NCI-H2196 (cell line): ENCODE results near the gene NELFB.

ENCODE experiments used
- DNase-seq: peaks from one replicate; lab custom pipeline; 2025; ENCODE audit not compliant: unreplicated experiment; lab: John Stamatoyannopoulos, UW

NELFB gene

GRCh38 chr9:137267933-137268355, 12.8 kb downstream of the NELFB start:
- DNase-seq, result no peak

GRCh38 chr9:137268538-137269201, 13.5 kb downstream of the NELFB start:
- no peak for DNase-seq

GRCh38 chr9:137269231-137269772, 14.2 kb downstream of the NELFB start:
- peak; percentile 33 for DNase-seq

GRCh38 chr9:137270929-137271695, 16.0 kb downstream of the NELFB start:
- DNase-seq, result no peak

GRCh38 chr9:137271696-137272076, 16.6 kb downstream of the NELFB start:
- no peak for DNase-seq

GRCh38 chr9:137272241-137273094, 17.3 kb downstream of the NELFB start:
- no peak for DNase-seq

GRCh38 chr9:137273095-137273490, 18.0 kb downstream of the NELFB start:
- DNase-seq, result peak; percentile 20

- DNase-seq, result no peak
Measured at GRCh38 chr9:137273611-137274320, 18.6 kb downstream of the NELFB start.

GRCh38 chr9:137275203-137275587, 20.1 kb downstream of the NELFB start:
- no peak for DNase-seq

DNA sequence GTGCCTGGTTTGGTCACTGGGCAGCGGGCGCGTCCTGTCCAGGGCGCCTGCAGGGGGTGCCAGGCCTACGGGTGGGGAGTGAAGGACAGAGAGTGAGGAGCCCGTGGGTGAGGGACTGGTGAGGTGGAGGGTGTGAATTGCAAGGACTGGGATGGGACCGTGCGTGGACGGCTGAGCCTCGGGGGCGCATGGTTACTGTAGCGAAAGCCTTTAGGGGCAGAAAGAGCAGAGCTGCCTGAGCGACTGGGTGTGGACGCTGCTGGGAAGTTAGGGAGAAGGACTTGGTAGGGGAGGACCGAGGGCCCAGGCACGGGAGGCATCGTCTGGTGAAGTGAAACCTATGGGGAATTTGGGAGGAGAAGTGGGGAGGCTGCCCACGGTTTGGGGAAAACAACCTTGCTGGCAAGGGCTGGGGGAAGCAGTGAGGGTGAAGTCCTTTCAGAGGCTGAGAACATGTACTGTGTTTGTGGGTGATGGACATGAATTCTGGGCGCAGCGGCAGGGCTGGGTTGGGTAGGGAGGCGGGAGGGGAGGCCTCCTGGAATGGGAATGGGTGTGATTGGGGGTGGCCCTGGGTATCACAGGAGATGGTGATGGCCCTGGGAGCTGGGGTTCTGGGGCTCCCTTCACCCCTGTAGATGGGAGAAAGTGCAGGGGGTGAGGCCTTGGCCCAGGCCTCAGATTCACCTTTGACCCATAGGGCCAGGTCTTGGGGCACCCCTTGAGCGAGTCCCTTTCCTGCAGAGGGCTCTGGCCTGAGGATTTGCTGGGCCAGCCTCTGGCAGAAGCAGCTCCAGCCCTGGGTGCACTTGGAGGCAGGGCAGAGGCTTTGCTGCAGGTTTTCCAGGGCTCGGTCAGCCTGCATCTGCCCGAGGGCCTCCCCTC, 20.7 kb downstream of the NELFB start:
- no peak for DNase-seq

- no peak for DNase-seq
Measured at GRCh38 chr9:137276473-137277328, 21.6 kb downstream of the NELFB start.

DNA sequence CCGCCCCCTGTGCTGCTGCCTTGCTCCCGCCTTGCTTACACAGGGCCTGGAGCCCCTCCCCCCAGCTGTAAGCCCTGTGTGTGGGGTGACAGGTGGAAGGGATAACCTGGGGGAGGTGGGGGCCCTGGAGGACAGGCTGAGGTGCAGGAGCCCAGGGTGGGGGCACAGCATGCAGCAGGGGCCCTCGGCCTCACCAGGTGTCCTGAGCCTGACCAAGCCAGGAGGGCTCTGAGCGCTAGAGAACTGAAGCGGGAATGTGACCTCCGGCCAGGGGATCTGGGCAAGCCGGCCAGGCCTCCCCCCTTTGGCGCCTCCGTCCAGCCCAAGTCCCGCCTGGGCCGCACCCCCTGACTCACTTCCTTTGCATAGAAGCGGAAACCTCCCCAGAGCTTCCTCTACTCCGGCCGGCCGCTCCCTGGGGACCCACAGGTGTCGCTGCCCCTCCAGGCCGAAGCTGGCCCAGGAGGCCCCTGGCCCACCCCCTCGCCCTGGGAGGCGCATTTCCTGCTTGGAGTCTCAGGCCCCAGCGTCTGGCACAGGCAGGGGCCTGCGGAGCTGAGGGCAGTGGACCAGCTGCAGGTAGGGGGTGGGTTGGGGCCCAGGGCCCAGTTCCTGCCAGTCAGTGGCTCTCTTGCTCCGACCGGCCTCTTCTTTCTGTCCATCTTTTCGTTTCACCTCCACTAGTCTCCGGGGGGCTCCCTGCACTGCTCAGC, 22.4 kb downstream of the NELFB start, which contains the start of gene TOR4A:
TOR4A (plus strand) TSS at position 398 of the 713 bp plus-strand sequence. CDS start 964 bp downstream, outside the sequence.
- no peak for DNase-seq

DNA sequence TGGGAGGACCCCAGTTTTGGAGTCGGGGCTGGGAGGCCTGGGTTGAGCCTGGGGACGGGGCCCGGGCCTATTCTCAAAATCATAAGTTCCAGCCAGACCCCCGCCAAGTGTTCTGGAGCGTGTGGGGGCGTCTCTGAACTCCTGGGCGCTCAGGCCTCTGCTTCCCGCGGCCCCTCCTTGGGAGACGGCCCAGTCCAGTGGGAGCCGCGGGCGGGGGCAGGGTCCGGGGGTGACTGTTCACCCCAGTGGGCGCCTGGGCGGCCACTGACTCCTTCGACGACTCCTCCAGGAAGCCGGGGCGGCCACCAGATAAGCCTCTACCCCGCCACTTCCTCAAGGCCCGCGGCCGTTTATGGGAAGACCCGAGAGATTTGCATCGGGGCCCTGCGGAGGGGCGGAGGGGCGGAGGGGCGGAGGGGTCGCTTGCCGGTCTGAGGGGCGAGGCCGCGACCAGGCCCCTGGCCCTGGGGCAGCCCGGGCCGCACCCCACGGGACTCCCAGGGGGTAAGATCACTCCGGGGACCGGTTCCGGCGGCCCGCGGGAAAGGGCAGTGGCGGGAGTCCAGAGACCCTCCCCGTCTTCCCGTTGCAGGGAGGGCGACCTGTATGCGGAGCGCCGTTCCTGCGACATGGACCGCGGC, 23.1 kb downstream of the NELFB start:
- DNase-seq, result no peak

GRCh38 chr9:137278721-137279711, 23.9 kb downstream of the NELFB start:
- DNase-seq, result no peak

DNA sequence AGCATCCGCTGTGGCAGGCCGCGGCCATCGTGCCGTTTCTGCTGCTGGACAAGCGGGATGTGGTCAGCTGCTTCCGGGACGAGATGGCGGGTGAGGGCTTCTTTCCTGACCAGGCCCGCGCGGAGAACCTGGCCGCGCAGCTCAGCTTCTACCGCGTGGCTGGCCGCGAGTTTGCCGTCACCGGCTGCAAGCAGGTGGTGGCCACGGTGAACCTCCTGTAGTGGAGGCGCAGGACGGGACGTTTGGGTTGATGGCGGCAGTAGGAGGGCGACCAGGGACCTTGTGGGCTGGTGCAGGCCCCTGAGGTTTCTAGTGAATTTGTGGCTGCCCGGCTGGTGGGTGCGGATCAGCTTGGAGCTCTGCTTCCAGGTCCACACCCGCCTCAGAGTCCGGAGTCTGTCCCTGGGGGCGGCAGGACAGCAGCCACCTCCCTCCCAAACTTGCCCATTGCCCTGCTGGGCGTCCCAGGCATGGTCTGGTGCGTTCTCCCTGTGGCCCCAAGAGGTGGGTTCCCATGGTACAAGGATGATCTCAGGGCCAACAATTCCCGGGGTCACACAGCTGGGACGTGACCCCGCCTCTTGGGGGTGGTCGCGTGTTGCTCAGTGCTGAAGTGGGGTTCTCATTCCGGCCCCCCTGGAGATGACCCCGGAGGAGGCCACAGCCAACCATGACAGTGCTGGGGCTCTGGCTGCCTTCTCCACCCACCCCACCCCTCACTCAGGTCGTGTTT, 24.8 kb downstream of the NELFB start:
- no peak for DNase-seq
